HFF-Myc (cell line): ENCODE results near the gene DNPEP.
A peak's percentile ranks its signal among the peaks of the same experiment; 100 is the strongest.

ENCODE experiments used
- DNase-seq: peaks from one replicate; pipeline ENCODE4 v3.0.0-alpha.2; 2011; ENCODE audit warnings: low read depth; ENCODE audit errors: extremely low read depth
- H3K4me3 ChIP-seq: replicated peaks from 2 replicates; pipeline ENCODE4 v1.5.1; 2011; ENCODE audit warnings: low read depth, mild to moderate bottlenecking, control low read depth, low read length
- TF ChIP-seq, protein P1 (sequence below): IDR thresholded peaks from 2 replicates; pipeline ENCODE4 v1.5.1; 2012; ENCODE audit warnings: mild to moderate bottlenecking, low read depth, low read length, control low read depth; ENCODE audit errors: missing control alignments

Gene DNPEP

GRCh38 chr2:219387306-219388120, at the start of gene DNPEP:
DNPEP (minus strand) TSS chr2:219387912; CDS start chr2:219387794, 118 bp downstream.
- TF ChIP-seq, protein P1, sequence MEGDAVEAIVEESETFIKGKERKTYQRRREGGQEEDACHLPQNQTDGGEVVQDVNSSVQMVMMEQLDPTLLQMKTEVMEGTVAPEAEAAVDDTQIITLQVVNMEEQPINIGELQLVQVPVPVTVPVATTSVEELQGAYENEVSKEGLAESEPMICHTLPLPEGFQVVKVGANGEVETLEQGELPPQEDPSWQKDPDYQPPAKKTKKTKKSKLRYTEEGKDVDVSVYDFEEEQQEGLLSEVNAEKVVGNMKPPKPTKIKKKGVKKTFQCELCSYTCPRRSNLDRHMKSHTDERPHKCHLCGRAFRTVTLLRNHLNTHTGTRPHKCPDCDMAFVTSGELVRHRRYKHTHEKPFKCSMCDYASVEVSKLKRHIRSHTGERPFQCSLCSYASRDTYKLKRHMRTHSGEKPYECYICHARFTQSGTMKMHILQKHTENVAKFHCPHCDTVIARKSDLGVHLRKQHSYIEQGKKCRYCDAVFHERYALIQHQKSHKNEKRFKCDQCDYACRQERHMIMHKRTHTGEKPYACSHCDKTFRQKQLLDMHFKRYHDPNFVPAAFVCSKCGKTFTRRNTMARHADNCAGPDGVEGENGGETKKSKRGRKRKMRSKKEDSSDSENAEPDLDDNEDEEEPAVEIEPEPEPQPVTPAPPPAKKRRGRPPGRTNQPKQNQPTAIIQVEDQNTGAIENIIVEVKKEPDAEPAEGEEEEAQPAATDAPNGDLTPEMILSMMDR = no peak
- DNase-seq = peak; percentile 35

DNA sequence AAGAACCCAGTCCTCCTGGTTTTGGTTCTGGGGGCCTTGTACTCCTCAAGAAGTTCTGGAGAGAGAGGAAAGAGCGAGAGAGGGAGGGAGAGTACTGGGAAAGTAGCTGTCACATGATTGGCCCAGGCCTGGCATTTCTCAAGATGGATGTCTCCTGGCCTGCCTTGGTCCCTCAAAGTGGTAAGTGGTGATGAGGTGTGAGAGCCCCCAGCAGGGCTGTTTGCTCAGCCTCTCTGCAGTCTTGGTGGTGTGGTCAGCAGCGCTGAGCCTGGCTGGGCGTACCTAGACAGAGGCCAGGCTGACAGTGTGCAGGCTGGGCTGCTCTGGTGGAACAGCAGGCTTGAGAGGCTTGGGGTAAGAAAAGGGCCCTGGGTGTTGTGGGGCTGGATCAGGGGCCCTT, 49.4 kb upstream of the DNPEP start:
- DNase-seq = no peak
- TF ChIP-seq, protein P1 = no peak
- H3K4me3 ChIP-seq = no peak overlapping the region

More at GRCh38 chr2:219387306-219388120, at the start of gene DNPEP:
- H3K4me3 ChIP-seq = peak within 1 kb of the TSS; percentile 71

DNA sequence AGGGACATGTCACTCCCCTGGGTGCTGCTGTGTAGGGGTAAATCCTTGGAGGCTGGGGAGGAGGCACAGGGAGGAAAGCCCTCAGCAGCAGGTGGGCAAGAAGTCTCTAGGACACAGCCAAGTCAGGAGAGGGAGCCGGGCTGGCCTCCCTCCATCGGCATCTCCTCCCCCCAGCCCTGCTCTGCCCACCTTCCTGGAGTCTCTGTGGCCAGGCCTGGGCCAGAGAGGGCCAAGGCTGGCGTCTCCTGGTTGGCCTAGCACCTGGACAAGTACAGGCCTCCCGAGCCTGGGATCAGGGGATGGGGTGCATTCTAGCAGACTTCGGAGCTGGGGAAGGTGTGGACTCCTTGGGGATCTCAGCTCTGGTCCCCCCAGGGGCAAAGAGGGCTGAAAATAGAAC, 48.8 kb upstream of the DNPEP start:
- TF ChIP-seq, protein P1 = no peak
- no peak overlapping the region for H3K4me3 ChIP-seq

GRCh38 chr2:219435701-219436100, 48.0 kb upstream of the DNPEP start:
- DNase-seq = no peak
- TF ChIP-seq, protein P1 = no peak
- no peak overlapping the region for H3K4me3 ChIP-seq

More for the DNA sequence above, 48.8 kb upstream of the DNPEP start:
- DNase-seq = no peak

- DNase-seq = no peak
- TF ChIP-seq, protein P1 = no peak
- no peak within 1 kb of the TSS for H3K4me3 ChIP-seq
Observed at GRCh38 chr2:219434718-219435525, 47.2 kb upstream of the DNPEP start, which contains the start of gene SPEG. SPEG (plus strand) TSS chr2:219434843; CDS start chr2:219434978, 135 bp downstream.

GRCh38 chr2:219434468-219434717, 46.7 kb upstream of the DNPEP start:
- TF ChIP-seq, protein P1 = no peak
- H3K4me3 ChIP-seq = no peak overlapping the region
- no peak for DNase-seq
